K562 (cell line): Measurements from ENCODE around the gene ZNF333. TPM values are rescaled to one million over a fixed set of nuclear protein-coding genes. Genes with fewer than 3 reads are reported as not detected.

Experiments
- ATAC-seq: fragments of 200-7000 bp; cut with Tn5 transposase; 3 replicates; pipeline ENCODE4 v1.9.1; 2020; ENCODE audit warnings: moderate library complexity
- BruUV-seq: library from RNA; stranded (reverse); fragments of 400-500 nt; replicated peaks from 2 replicates; lab custom pipeline; 2021; lab: Mats Ljungman, UMichigan
- CTCF ChIA-PET: fragments of 300-600 bp; formaldehyde crosslinking; extraction: SDS; loops from one replicate; lab custom pipeline; 2021; ENCODE audit warnings: low intra/inter-chr PET ratio; lab: Yijun Ruan, JAX
- POLR2A ChIA-PET: fragments of 300-600, 350-650 bp; sonication (Branson Sonifier 250); formaldehyde crosslinking; extraction: SDS; loops from one replicate; lab custom pipeline; 2021; ENCODE audit warnings: antibody characterized with exemption, inconsistent platforms; lab: Yijun Ruan, JAX
- DNase-seq, 4 experiments: peaks; one replicate each; pipeline versions ENCODE4 v3.0.0 to v3.0.0-alpha.2; 2011 to 2018; ENCODE audit warnings: low spot score in 3 of 4, mixed read lengths in 3 of 4; ENCODE audit errors: extremely low read depth in 1 of 4
- FAIRE-seq: peaks from 2 replicates; lab custom pipeline; 2011; peaks lifted over from hg19 to GRCh38; lab: Jason Lieb, UNC
- H2AFZ ChIP-seq: 2 replicates; pipeline ENCODE4 v1.6.0; 2011; ENCODE audit warnings: low read depth, low read length, control low read depth, inconsistent platforms
- H3K27ac ChIP-seq: fragments of 200-600 bp; 3 replicates; pipeline ENCODE4 v1.8.0; 2011; ENCODE audit warnings: low read depth, mild to moderate bottlenecking, control low read depth, inconsistent platforms, low read length, moderate library complexity, mixed read lengths; ENCODE audit errors: extremely low read depth
- H3K27me3 ChIP-seq, 2 experiments: fragments of 300-600 bp in 1 of 2; 2 replicates in 1 of 2; 3 replicates in 1 of 2; pipeline versions ENCODE4 v1.6.0 to v1.8.0; 2011; ENCODE audit warnings: inconsistent platforms in 2 of 2, low read length in 2 of 2, mild to moderate bottlenecking in 1 of 2, mixed read lengths in 1 of 2, moderate library complexity in 1 of 2; ENCODE audit not compliant: control insufficient read depth in 2 of 2, insufficient read depth in 2 of 2
- H3K36me3 ChIP-seq: fragments of 300-600 bp; 3 replicates; pipeline ENCODE4 v1.8.0; 2011; ENCODE audit warnings: mild to moderate bottlenecking, low read length, inconsistent platforms; ENCODE audit not compliant: control insufficient read depth, insufficient read depth
- H3K4me1 ChIP-seq, 2 experiments: fragments of 200-600 bp in 1 of 2; replicated peaks in 1 of 2; 2 replicates in 1 of 2; 3 replicates in 1 of 2; pipeline versions ENCODE4 v1.5.1 to v1.8.0; 2011; ENCODE audit warnings: inconsistent platforms in 2 of 2, low read length in 2 of 2, mild to moderate bottlenecking in 1 of 2, mixed read lengths in 1 of 2, moderate library complexity in 1 of 2; ENCODE audit not compliant: control insufficient read depth in 2 of 2, insufficient read depth in 2 of 2
- H3K4me2 ChIP-seq: 2 replicates; pipeline ENCODE4 v1.6.1; 2011; ENCODE audit warnings: low read length, control low read depth, inconsistent platforms, mixed read lengths; ENCODE audit not compliant: insufficient read depth
- H3K4me3 ChIP-seq: fragments of 200-600 bp; sonication (generic), shearing (Covaris generic); 2 replicates; pipeline ENCODE4 v1.5.1; 2016; ENCODE audit warnings: control low read depth, inconsistent platforms
- H3K79me2 ChIP-seq: fragments of 200-600 bp; 3 replicates; pipeline ENCODE4 v1.8.0; 2011; ENCODE audit warnings: low read length, inconsistent platforms; ENCODE audit not compliant: control insufficient read depth, insufficient read depth
- H3K9ac ChIP-seq, 2 experiments: 2 replicates each; pipeline versions ENCODE4 v1.6.0 to v1.6.1; 2011; ENCODE audit warnings: low read depth in 2 of 2, low read length in 2 of 2, control low read depth in 1 of 2, inconsistent platforms in 1 of 2, mild to moderate bottlenecking in 1 of 2, mixed read lengths in 1 of 2; ENCODE audit not compliant: insufficient read depth in 1 of 2
- H3K9me1 ChIP-seq: one replicate; pipeline ENCODE4 v1.6.0; 2011; ENCODE audit warnings: inconsistent platforms, mild to moderate bottlenecking, low read length, moderate library complexity; ENCODE audit not compliant: control insufficient read depth, insufficient read depth
- H3K9me3 ChIP-seq: replicated peaks from 2 replicates; pipeline ENCODE4 v1.5.1; 2011; ENCODE audit warnings: low read depth, low read length, inconsistent platforms; ENCODE audit not compliant: control insufficient read depth, insufficient read depth
- H4K20me1 ChIP-seq: replicated peaks from 2 replicates; pipeline ENCODE4 v1.6.1; 2011; ENCODE audit warnings: low read length, inconsistent platforms, mixed read lengths; ENCODE audit not compliant: control insufficient read depth, insufficient read depth
- EHMT2 ChIP-seq: fragments of 450-650 bp; IDR thresholded peaks from 2 replicates; pipeline ENCODE4 v1.6.1; 2018; ENCODE audit warnings: antibody characterized with exemption
- ERF ChIP-seq: fragments of 450-650 bp; formaldehyde crosslinking; IDR thresholded peaks from 2 replicates; pipeline ENCODE4 v1.4.0; 2020; ENCODE audit warnings: mild to moderate bottlenecking, mixed read lengths
- HBP1 ChIP-seq: fragments of 450-650 bp; formaldehyde crosslinking; IDR thresholded peaks from 2 replicates; pipeline ENCODE4 v1.4.0; 2022; ENCODE audit warnings: missing genetic modification characterization
- HDAC1 ChIP-seq, 2 experiments: fragments of 450-650 bp; IDR thresholded peaks; 2 replicates each; pipeline ENCODE4 v1.6.1; 2016 to 2017; ENCODE audit warnings: inconsistent platforms in 1 of 2, mild to moderate bottlenecking in 1 of 2, moderate library complexity in 1 of 2
- POLR3G ChIP-seq: IDR thresholded peaks from 2 replicates; pipeline ENCODE4 v1.6.1; 2011; ENCODE audit not compliant: insufficient read length, insufficient replicate concordance; ENCODE audit errors: extremely low read depth
- WGBS: fragments of 100-300 bp; shearing (Covaris generic); methylation state at CpG from one replicate; pipeline ENCODE4 v1.1.6; 2016; ENCODE audit warnings: low coverage, mixed read lengths; ENCODE audit not compliant: insufficient coverage; ENCODE audit errors: missing lambda C conversion rate; 5-methylcytosine and 5-hydroxymethylcytosine counted together
- in situ Hi-C: fragments of 300-500 bp; cut with MboI; formaldehyde crosslinking; loops from 4 replicates; pipeline ENCODE4 v1.15.0; 2018; ENCODE audit warnings: inconsistent platforms, mixed read lengths
- intact Hi-C: fragments of 100-400 bp; cut with micrococcal nuclease; formaldehyde crosslinking; loops from 2 replicates; pipeline ENCODE4 v1.14.2; 2022
- polyA plus RNA-seq, 8 experiments: library from polyadenylated mRNA; depleted of rRNA in 4 of 8; stranded (reverse) in 5 of 8; unstranded in 3 of 8; fragments of >200 nt; fragmentation: Nextera tagmentation in 2 of 8; fragmentation: Illumina TruSeq in 1 of 8; extraction: Ambion mirVana in 2 of 8; extraction: Trizol in 1 of 8; gene quantifications; 2 replicates each; pipeline versions ENCODE4 v1.2.1 to v1.2.3, GENCODE V29; 2011 to 2014; ENCODE audit warnings: inconsistent platforms in 1 of 8, missing spikeins in 1 of 8
- total RNA-seq, 7 experiments: library from RNA; depleted of rRNA in 6 of 7; stranded (reverse); fragments of >200 nt in 6 of 7; fragmentation: Illumina TruSeq in 2 of 7; extraction: Trizol in 2 of 7; gene quantifications; 2 replicates each; pipeline versions ENCODE4 v1.2.1 to v1.2.3, GENCODE V29; 2011 to 2021; ENCODE audit warnings: low replicate concordance in 1 of 7

ZNF333 gene
- total and polyA plus RNA-seq, 9 of the 15 experiments (the other 6 are each of a cell fraction or from before 2014, with no cell fraction given) = 2.8 to 10.3 (median 6.3) TPM

- FAIRE-seq = no peak
- Histone ChIP-seq H3K4me1 (peaks cover 0 to 3% of the 10 kb centered on the region in 2 experiments; a peak in 1 of 5 replicates), H3K36me3 (no peaks in the 10 kb centered on the region), H3K9ac (no peak overlapping the region), H3K4me2 (no peak overlapping the region; the same call in 1 of the 2 replicates), H3K79me2 (no peaks in the 10 kb centered on the region), H4K20me1 (no peaks in the 10 kb centered on the region), H3K4me3 (no peak overlapping the region), H2AFZ (no peak overlapping the region), H3K27ac (no peak overlapping the region), H3K27me3 (peaks cover 7 to 22% of the 10 kb centered on the region in 2 experiments), H3K9me3 (no peaks in the 10 kb centered on the region), H3K9me1 (no peaks in the 10 kb centered on the region)
- CTCF ChIA-PET = no interaction called here
- POLR2A ChIA-PET = interaction anchor here (0.6 to 1.8 kb wide), 3 partner anchors 13 to 108 kb away, joined by 3 to 4 read pairs (median 3); partner anchors contain the start of gene ZNF333
- in situ Hi-C loops = no loop called here
- BruUV-seq = no TSS peak
- TF ChIP-seq HDAC1 (IDR thresholded peaks at IDR 0.05) (peak in 1 of 2 experiments; percentile 54; a peak in 1 of 4 replicates), POLR3G (no peak), EHMT2 (0 out of 2 replicates have a peak, but pooled peaks have one; percentile 41), HBP1 (0 out of 2 replicates have a peak, but pooled peaks have one; percentile 43), ERF (CRISPR knock-in tag) (no peak)
- intact Hi-C loops = no loop called here
- WGBS = 8% methylated on average over 10 of the region's 10 CpGs
- ATAC-seq = no peak
- no peak for DNase-seq
Measured at GRCh38 chr19:14676762-14677161, 13.1 kb upstream of the ZNF333 start.
